ENCODE measurements around the gene ADAMTS2.

ADAMTS2 gene

DNA sequence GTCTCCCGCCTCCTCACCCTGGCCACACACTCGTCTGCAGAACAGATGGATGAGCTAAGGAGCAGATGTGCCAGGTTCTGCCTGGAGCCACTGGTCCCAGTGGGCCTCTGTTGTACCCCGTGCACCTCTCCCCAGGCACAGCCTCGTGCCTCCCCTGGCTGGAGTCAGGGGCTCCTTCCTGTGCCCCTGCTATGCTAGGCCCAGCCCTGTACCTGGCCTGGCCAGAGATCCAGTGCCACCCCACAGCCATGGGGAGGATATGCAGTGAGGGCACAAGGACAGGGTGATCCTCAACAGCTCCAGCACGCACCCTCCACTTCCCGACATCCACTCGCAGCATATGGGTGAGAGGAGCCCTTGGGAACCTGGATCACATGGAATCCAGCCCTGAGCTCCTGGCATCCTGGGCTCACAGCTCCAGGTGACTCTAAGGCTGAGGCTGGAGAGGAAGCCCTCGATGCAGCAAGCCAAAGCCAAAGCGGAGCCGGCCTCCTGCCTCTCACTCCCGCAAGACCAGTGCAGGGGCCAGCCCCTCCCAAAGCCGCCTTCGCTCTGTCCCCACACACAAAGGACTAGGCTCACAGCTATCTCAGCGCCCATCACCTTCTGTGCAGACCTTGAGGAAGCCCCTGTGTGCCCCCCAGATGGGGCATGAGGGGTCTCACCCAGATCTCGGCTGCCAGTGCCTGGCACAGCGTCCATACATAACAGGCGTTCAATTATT is 23.7 kb upstream of the ADAMTS2 start:
- Histone ChIP-seq H2AFZ (ENCODE audit: low read length) (no peak overlapping the region), H3F3A (ENCODE audit: insufficient read depth, low read length) (no peaks in the 10 kb centered on the region), H3K9me3 (ENCODE audit: low read length) (no peaks in the 10 kb centered on the region), H3K4me2 (ENCODE audit: low read length) (no peak overlapping the region), H3K4me3 (ENCODE audit: low read depth, low read length, poor library complexity, severe bottlenecking) (no peak overlapping the region), H3K79me2 (ENCODE audit: insufficient read depth, low read length) (no peaks in the 10 kb centered on the region), H3K9ac (ENCODE audit: low read length) (no peak overlapping the region), H3K27ac (ENCODE audit: low read depth, low read length, poor library complexity, severe bottlenecking) (no peak overlapping the region), H3K27me3 (ENCODE audit: insufficient read depth, low read length) (peaks cover 5% of the 10 kb centered on the region; the same call in 1 of the 2 replicates), H4K20me1 (ENCODE audit: insufficient read depth, low read length) (no peaks in the 10 kb centered on the region), H3K4me1 (ENCODE audit: insufficient read depth, low read length, severe bottlenecking) (no peaks in the 10 kb centered on the region), H3K9me2 (ENCODE audit: low read depth, low read length) (no peaks in the 10 kb centered on the region), H3K36me3 (ENCODE audit: insufficient read depth, low read length) (no peaks in the 10 kb centered on the region)
- TF ChIP-seq EZH2 (IDR thresholded peaks at IDR 0.05; ENCODE audit: borderline replicate concordance, low read length) = no peak
- TF ChIP-seq, protein P1, sequence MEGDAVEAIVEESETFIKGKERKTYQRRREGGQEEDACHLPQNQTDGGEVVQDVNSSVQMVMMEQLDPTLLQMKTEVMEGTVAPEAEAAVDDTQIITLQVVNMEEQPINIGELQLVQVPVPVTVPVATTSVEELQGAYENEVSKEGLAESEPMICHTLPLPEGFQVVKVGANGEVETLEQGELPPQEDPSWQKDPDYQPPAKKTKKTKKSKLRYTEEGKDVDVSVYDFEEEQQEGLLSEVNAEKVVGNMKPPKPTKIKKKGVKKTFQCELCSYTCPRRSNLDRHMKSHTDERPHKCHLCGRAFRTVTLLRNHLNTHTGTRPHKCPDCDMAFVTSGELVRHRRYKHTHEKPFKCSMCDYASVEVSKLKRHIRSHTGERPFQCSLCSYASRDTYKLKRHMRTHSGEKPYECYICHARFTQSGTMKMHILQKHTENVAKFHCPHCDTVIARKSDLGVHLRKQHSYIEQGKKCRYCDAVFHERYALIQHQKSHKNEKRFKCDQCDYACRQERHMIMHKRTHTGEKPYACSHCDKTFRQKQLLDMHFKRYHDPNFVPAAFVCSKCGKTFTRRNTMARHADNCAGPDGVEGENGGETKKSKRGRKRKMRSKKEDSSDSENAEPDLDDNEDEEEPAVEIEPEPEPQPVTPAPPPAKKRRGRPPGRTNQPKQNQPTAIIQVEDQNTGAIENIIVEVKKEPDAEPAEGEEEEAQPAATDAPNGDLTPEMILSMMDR (IDR thresholded peaks at IDR 0.05; ENCODE audit: low read length) = no peak

GRCh38 chr5:179368126-179368805 is 23.0 kb upstream of the ADAMTS2 start:
- no peak overlapping the region for H3K9ac ChIP-seq (ENCODE audit: low read length)
- no peaks in the 10 kb centered on the region for H4K20me1 ChIP-seq (ENCODE audit: insufficient read depth, low read length)
- no peaks in the 10 kb centered on the region for H3K4me1 ChIP-seq (ENCODE audit: insufficient read depth, low read length, severe bottlenecking)
- H3K36me3 ChIP-seq (ENCODE audit: insufficient read depth, low read length) = no peaks in the 10 kb centered on the region
- no peak overlapping the region for H3K4me3 ChIP-seq (ENCODE audit: low read depth, low read length, poor library complexity, severe bottlenecking)
- no peaks in the 10 kb centered on the region for H3K79me2 ChIP-seq (ENCODE audit: insufficient read depth, low read length)
- peaks cover 5% of the 10 kb centered on the region; the same call in 1 of the 2 replicates for H3K27me3 ChIP-seq (ENCODE audit: insufficient read depth, low read length)
- no peaks in the 10 kb centered on the region for H3K9me2 ChIP-seq (ENCODE audit: low read depth, low read length)
- H3K9me3 ChIP-seq (ENCODE audit: low read length) = no peaks in the 10 kb centered on the region
- H2AFZ ChIP-seq (ENCODE audit: low read length) = no peak overlapping the region
- no peaks in the 10 kb centered on the region for H3F3A ChIP-seq (ENCODE audit: insufficient read depth, low read length)
- TF ChIP-seq, protein P1 (IDR thresholded peaks at IDR 0.05; ENCODE audit: low read length) = no peak
- no peak for TF ChIP-seq EZH2 (IDR thresholded peaks at IDR 0.05; ENCODE audit: borderline replicate concordance, low read length)
- no peak overlapping the region for H3K27ac ChIP-seq (ENCODE audit: low read depth, low read length, poor library complexity, severe bottlenecking)
- H3K4me2 ChIP-seq (ENCODE audit: low read length) = no peak overlapping the region

GRCh38 chr5:179367491-179367890 is 22.2 kb upstream of the ADAMTS2 start:
- Histone ChIP-seq H3K4me3 (ENCODE audit: low read depth, low read length, poor library complexity, severe bottlenecking) (no peak overlapping the region), H2AFZ (ENCODE audit: low read length) (no peak overlapping the region), H3K36me3 (ENCODE audit: insufficient read depth, low read length) (no peaks in the 10 kb centered on the region), H3K9me3 (ENCODE audit: low read length) (no peaks in the 10 kb centered on the region), H4K20me1 (ENCODE audit: insufficient read depth, low read length) (no peaks in the 10 kb centered on the region), H3K27ac (ENCODE audit: low read depth, low read length, poor library complexity, severe bottlenecking) (no peak overlapping the region), H3K9ac (ENCODE audit: low read length) (no peak overlapping the region), H3K4me2 (ENCODE audit: low read length) (no peak overlapping the region), H3K4me1 (ENCODE audit: insufficient read depth, low read length, severe bottlenecking) (no peaks in the 10 kb centered on the region), H3K27me3 (ENCODE audit: insufficient read depth, low read length) (no peaks in the 10 kb centered on the region; the same call in 1 of the 2 replicates), H3F3A (ENCODE audit: insufficient read depth, low read length) (no peaks in the 10 kb centered on the region), H3K9me2 (ENCODE audit: low read depth, low read length) (no peaks in the 10 kb centered on the region), H3K79me2 (ENCODE audit: insufficient read depth, low read length) (no peaks in the 10 kb centered on the region)
- no peak for TF ChIP-seq EZH2 (IDR thresholded peaks at IDR 0.05; ENCODE audit: borderline replicate concordance, low read length)
- TF ChIP-seq, protein P1 (IDR thresholded peaks at IDR 0.05; ENCODE audit: low read length) = no peak

Measured in OCI-LY1 (cell line).